ENCODE data around the gene NUTM2A.
"Not testable (repeated sequence)": the region's sequence is repeated elsewhere in the genome, so short reads cannot be mapped to it uniquely, and the experiment has no call there.

- TF ChIP-seq CTCF, EP300, POLR2A, POLR2AphosphoS5 (IDR thresholded peaks at IDR 0.05): not testable (repeated sequence)
Measured at GRCh38 chr10:87187573-87187972, 37.7 kb upstream of the NUTM2A start.
